Measurements from ENCODE around the gene SLC25A27.

SLC25A27 gene

DNA sequence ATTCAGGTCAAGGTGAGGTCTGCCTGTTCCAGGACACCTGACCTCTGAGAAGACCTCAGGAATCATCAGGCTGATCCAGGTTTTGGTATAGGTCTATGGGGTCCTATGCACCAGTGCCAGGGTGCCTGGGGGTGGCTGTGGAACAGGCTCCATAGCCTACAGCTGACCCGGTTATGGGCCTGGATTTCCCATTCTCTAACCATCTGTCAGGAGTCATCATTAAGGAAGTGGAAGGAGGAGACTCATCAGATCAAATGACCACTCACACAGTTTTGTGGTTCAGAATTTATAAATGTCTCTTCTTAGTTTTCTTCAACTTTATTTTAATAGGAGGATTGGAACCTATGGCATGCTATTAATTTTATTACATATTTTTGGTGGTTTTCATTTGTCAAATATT lies 67.6 kb downstream of the SLC25A27 start:
- no peak for DNase-seq
